HepG2 (cell line): ENCODE data around the gene MRFAP1L1. TPM values are rescaled to one million over a fixed set of nuclear protein-coding genes. Genes with fewer than 3 reads are reported as not detected.

Experiments
- DMAP1 ChIP-seq: IDR thresholded peaks from 2 replicates; pipeline ENCODE4 v1.6.1; 2016
- EED ChIP-seq: sonication (generic); formaldehyde crosslinking; IDR thresholded peaks from 2 replicates; pipeline ENCODE4 v1.5.0; 2020; ENCODE audit warnings: mild to moderate bottlenecking, missing genetic modification reagents
- FOXP1 ChIP-seq, 2 experiments: fragments of 450-650 bp in 1 of 2; IDR thresholded peaks; 2 replicates each; pipeline ENCODE4 v1.6.1; 2017 to 2018; ENCODE audit warnings: antibody characterized with exemption in 1 of 2
- SAFB2 ChIP-seq: sonication (generic); formaldehyde crosslinking; IDR thresholded peaks from 2 replicates; pipeline ENCODE4 v1.5.1; 2020; ENCODE audit warnings: missing genetic modification reagents, low read depth, mild to moderate bottlenecking, borderline replicate concordance
- SIN3A ChIP-seq: IDR thresholded peaks from 2 replicates; pipeline ENCODE4 v1.6.1; 2011; ENCODE audit warnings: low read depth, mild to moderate bottlenecking, control low read depth, low read length, borderline replicate concordance
- SMARCE1 ChIP-seq: fragments of 450-650 bp; IDR thresholded peaks from 2 replicates; pipeline ENCODE4 v1.6.1; 2017; ENCODE audit warnings: borderline replicate concordance
- ZBTB7A ChIP-seq: sonication (generic); formaldehyde crosslinking; IDR thresholded peaks from 2 replicates; pipeline ENCODE4 v1.8.0; 2022; ENCODE audit warnings: mild to moderate bottlenecking, missing genetic modification reagents
- ZNF224 ChIP-seq: sonication (generic); formaldehyde crosslinking; IDR thresholded peaks from 2 replicates; pipeline ENCODE4 v1.5.0; 2020; ENCODE audit warnings: mild to moderate bottlenecking, missing genetic modification reagents
- ZNF446 ChIP-seq: sonication (generic); formaldehyde crosslinking; IDR thresholded peaks from 2 replicates; pipeline ENCODE4 v1.5.0; 2020; ENCODE audit warnings: mild to moderate bottlenecking, missing genetic modification reagents
- polyA plus RNA-seq, 8 experiments: library from polyadenylated mRNA; depleted of rRNA in 3 of 8; stranded (reverse) in 7 of 8; unstranded in 1 of 8; fragments of >200 nt; fragmentation: Illumina TruSeq in 4 of 8; extraction: Trizol in 4 of 8; gene quantifications; 2 replicates each; pipeline versions ENCODE4 v1.2.1 to v1.2.3, GENCODE V29; 2011 to 2016; ENCODE audit warnings: low read depth in 4 of 8, missing spikeins in 1 of 8, mixed read lengths in 1 of 8; ENCODE audit not compliant: insufficient read depth in 1 of 8
- total RNA-seq, 5 experiments: library from RNA; depleted of rRNA; stranded (reverse); fragments of >200 nt; fragmentation: Illumina TruSeq; extraction: Trizol; gene quantifications; 2 replicates each; pipeline ENCODE4 v1.2.3, GENCODE V29; 2016; ENCODE audit warnings: low read depth in 1 of 5
- TF ChIP-seq, protein P1 (sequence below): sonication (generic); formaldehyde crosslinking; IDR thresholded peaks from 2 replicates; pipeline ENCODE4 v1.4.0; 2020; ENCODE audit warnings: missing genetic modification reagents, mild to moderate bottlenecking, borderline replicate concordance
- TF ChIP-seq, protein P2 (sequence below): sonication (generic); formaldehyde crosslinking; conservative IDR thresholded peaks from 2 replicates; pipeline ENCODE4 v1.4.0; 2020; ENCODE audit warnings: missing genetic modification reagents
- TF ChIP-seq, protein P3 (sequence below): sonication (generic); formaldehyde crosslinking; IDR thresholded peaks from 2 replicates; pipeline ENCODE4 v1.4.0; 2020; ENCODE audit warnings: mild to moderate bottlenecking, missing genetic modification reagents

MRFAP1L1 gene
- total and polyA plus RNA-seq, 2 of the 13 experiments (the other 11 are each of a cell fraction or from before 2014, with no cell fraction given) = 44.8 to 76.6 TPM

DNA sequence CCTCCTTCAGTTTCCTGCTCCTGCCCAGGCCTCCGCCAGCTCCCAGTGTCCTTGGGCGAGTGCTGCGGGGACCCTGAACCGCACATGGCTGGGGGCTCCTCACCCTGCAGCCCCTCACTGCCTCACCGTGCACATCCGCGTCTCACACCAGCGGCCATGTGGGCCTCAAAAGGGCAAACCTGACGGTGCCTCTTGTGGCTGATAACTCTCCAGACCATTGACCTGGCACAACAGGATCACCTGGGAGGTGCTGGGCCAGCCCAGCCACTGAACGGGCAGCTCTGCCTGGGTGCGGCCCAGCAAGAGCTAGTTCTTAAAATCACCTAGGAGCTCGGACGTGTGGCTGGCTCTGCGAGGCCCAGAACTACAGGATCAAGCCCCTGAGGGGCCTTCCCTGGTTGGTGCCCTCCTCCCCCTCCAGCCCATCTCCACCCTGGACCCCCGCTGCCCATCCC is 20.1 kb downstream of the MRFAP1L1 start (continued):
- TF ChIP-seq SAFB2 = 0 out of 2 replicates have a peak, but pooled peaks have one; percentile 73
- TF ChIP-seq, protein P1, sequence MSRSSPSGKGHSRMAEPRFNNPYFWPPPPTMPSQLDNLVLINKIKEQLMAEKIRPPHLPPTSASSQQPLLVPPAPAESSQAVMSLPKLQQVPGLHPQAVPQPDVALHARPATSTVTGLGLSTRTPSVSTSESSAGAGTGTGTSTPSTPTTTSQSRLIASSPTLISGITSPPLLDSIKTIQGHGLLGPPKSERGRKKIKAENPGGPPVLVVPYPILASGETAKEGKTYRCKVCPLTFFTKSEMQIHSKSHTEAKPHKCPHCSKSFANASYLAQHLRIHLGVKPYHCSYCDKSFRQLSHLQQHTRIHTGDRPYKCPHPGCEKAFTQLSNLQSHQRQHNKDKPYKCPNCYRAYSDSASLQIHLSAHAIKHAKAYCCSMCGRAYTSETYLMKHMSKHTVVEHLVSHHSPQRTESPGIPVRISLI (CRISPR knock-in tag) = no peak
- no peak for TF ChIP-seq SMARCE1
- TF ChIP-seq, protein P2, sequence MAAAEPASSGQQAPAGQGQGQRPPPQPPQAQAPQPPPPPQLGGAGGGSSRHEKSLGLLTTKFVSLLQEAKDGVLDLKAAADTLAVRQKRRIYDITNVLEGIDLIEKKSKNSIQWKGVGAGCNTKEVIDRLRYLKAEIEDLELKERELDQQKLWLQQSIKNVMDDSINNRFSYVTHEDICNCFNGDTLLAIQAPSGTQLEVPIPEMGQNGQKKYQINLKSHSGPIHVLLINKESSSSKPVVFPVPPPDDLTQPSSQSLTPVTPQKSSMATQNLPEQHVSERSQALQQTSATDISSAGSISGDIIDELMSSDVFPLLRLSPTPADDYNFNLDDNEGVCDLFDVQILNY (CRISPR knock-in tag) = no peak
- peak; percentile 34; the same call in 1 of the 2 replicates for TF ChIP-seq EED (CRISPR knock-in tag)
- TF ChIP-seq SIN3A = peak; percentile 22; the same call in 1 of the 2 replicates
- no peak for TF ChIP-seq FOXP1 (IDR thresholded peaks at IDR 0.05)
- no peak for TF ChIP-seq FOXP1 (CRISPR knock-in tag; IDR thresholded peaks at IDR 0.05)
- peak; percentile 64; the same call in 1 of the 2 replicates for TF ChIP-seq ZBTB7A (CRISPR knock-in tag)
- peak; percentile 53; the same call in 1 of the 2 replicates for TF ChIP-seq ZNF446 (CRISPR knock-in tag)
- TF ChIP-seq ZNF224 (CRISPR knock-in tag) = no peak
- TF ChIP-seq, protein P3, sequence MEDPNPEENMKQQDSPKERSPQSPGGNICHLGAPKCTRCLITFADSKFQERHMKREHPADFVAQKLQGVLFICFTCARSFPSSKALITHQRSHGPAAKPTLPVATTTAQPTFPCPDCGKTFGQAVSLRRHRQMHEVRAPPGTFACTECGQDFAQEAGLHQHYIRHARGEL (CRISPR knock-in tag) = no peak
- TF ChIP-seq DMAP1 (CRISPR knock-in tag) = peak; percentile 60; the same call in 1 of the 2 replicates
